GM12873 (cell line): ENCODE data around the gene PLAC1.

Experiments
- TF ChIP-seq, protein P1 (sequence below): IDR thresholded peaks from 2 replicates; pipeline ENCODE4 v1.5.1; 2012; ENCODE audit warnings: low read depth, mild to moderate bottlenecking, moderate library complexity, low read length, control low read depth; ENCODE audit not compliant: insufficient read depth; ENCODE audit errors: missing control alignments

The PLAC1 gene

DNA sequence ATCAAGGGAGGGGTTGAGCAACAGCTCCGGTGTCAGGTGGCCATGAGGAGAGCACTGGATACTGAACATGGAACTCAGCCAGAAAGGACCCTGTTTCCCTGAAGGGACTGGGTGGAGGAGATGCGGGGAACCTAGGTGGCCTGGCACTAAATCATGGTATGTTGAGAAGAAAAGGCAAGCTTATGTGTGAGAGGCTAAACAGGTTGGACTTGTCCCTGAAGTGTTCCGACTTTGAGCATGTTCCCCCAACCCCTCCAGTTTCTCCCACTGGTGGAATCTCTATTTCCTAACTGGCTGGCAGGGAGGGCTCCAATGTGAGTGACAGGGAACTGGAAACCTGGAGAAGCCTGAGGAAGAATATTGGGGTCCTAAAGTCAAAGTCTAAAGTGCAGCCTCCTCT is 69.5 kb downstream of the PLAC1 start:
- TF ChIP-seq, protein P1, sequence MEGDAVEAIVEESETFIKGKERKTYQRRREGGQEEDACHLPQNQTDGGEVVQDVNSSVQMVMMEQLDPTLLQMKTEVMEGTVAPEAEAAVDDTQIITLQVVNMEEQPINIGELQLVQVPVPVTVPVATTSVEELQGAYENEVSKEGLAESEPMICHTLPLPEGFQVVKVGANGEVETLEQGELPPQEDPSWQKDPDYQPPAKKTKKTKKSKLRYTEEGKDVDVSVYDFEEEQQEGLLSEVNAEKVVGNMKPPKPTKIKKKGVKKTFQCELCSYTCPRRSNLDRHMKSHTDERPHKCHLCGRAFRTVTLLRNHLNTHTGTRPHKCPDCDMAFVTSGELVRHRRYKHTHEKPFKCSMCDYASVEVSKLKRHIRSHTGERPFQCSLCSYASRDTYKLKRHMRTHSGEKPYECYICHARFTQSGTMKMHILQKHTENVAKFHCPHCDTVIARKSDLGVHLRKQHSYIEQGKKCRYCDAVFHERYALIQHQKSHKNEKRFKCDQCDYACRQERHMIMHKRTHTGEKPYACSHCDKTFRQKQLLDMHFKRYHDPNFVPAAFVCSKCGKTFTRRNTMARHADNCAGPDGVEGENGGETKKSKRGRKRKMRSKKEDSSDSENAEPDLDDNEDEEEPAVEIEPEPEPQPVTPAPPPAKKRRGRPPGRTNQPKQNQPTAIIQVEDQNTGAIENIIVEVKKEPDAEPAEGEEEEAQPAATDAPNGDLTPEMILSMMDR = no peak

DNA sequence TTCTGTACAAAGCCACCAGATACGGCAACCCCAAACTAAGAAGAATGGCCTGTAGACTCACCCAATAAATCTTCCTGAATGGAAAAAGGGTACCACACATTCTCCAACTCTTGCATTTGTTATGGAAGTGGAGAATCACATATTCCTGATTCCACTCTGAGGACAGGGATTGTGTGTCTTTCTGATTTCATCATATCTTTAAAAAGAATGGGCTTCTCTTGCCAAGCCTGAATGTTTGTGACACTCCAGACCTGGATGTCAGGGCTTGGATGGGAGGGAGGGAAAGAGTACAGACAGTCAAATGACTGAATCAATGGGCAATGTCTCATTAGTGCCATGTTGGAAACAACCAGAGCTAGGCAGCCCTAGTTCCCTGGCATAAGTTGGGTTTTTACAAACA is 77.4 kb downstream of the PLAC1 start:
- TF ChIP-seq, protein P1 = no peak

DNA sequence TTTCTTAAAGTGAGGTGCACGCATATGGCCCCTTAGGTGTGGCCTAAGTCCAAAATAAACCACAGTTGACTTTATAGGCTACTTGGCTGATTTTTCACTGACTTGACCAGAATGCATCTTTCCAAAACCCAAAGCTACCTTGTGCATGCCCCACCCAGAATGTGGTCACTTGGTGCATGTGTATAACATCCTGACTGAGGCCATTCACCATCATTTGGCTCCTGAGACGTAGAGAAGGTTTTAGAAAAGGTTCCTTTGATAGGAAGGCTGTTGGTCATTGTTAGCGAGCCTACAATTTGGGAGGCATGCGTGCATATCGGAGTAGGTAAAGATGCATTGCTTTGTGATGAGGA is 84.6 kb downstream of the PLAC1 start:
- TF ChIP-seq, protein P1 = no peak

DNA sequence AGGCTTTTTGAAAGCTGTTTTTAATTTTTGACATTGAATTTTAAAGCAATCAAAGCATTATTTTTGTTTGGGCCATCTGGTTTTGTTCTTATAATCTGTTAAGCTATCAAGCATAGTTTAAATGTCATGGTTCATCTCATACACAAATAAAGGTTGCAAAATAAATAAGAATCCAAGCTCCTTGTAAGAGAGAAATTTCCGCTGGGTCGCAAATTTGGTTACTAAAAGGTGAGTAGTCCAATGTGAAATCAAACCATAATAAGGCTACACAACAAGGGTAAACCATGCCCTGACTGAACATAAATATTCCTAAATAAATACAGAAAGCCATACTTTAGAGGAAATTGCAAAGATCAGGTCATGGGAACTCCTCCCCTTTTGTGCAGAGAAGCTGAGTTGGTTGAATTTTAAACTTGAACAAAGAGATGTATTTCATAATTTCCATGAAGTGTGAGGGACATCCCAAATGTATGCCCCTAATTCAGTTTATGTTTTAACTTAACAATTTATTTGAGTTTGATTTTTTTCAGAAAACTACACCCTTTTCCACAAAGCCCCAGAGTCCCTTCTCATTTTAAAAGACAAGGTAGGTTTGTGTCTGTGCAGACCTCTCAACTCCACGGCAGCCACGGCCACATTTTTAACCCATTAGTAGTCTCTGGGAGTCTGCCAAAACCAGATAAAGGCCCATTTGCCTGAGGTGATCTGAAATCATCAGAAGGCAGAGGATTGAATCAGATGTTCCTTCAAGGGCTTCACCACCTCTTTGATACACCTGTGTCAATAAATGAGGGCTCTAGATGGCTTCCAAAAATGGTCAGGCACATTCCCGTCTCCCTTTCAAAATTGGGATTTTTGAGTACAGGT is 85.2 kb downstream of the PLAC1 start:
- TF ChIP-seq, protein P1 = no peak

DNA sequence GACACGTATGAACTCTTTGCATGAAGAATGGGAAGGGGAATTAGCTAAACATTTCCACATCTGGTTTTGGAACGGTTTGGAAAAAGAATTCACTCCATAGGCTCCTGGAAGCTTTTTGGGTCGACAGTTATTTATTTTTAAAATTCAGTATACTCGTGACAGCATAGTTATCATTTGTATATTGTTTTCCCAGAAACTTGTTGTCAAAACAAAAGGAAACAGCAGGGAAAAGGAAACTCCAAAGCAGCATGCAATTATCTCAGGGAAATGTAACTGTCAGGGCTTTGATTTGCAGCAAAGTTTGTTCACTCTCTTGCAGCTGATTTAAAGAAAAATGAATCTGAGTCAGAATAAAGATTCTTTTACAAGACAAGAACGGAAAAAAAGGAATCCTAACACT is 86.5 kb downstream of the PLAC1 start:
- TF ChIP-seq, protein P1 = no peak

DNA sequence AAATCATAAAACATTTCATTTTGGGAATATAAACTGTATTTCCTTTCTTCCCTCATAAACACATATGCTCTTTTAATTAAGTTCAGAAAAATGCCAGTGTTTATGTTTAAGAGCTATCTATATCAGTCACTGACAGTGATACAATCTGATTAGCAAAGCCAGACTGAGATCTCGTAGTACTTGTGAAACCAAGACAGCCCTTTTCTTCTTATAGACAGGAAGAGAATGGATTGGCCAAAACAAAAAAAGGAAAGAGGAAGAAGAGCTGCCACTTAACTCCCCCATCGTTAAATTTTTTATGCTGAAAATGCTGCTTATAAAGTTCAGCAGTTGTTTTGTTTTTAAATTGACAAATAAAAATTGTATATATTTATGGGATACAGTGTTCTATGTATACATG is 87.4 kb downstream of the PLAC1 start:
- TF ChIP-seq, protein P1 = no peak

DNA sequence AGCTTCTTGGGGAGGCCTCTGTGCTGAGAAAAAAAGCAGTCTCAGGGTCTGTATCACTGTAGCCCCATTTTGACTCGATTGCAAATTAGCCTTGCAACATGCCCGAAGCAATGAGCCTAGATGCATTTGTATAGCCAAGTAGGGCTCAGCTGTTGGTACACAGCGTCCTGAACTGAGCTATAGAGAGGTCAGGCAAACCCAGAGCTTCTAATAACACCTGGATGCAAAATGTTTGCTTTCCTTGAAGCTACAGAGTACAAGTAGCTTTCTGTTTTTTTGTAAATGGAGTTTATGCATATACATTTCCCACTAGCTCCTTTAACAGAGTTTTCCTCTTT is 87.8 kb downstream of the PLAC1 start:
- TF ChIP-seq, protein P1 = no peak
